AML-193 (cell line): ENCODE results near the gene RSBN1L.
"Not testable (repeated sequence)": the region's sequence is repeated elsewhere in the genome, so short reads cannot be mapped to it uniquely, and the experiment has no call there.

Experiments
- DNase-seq, 2 experiments: peaks; one replicate each; lab custom pipeline; 2025; lab: John Stamatoyannopoulos, UW

The RSBN1L gene

DNA sequence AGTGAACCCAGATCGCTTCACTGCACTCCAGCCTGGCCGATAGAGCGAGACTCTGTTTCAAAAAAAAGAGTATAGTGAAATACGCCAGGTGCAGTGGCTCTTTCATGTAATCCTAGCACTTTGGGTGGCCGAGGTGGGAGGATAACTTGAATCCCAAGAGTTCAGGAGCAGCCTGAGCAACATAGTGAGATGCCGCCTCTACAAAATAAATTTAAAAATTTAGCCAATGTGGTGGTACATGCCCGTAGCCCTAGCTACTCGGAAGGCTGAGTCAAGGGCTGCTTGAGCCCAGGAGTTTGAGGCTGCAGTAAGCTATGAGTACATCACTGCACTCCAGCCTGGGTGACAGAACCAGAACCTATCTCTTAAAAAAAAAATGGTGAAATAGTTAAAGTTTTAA lies 74.1 kb downstream of the RSBN1L start:
- no peak for DNase-seq

- no peak for DNase-seq
Measured at GRCh38 chr7:77771901-77772300, 75.6 kb downstream of the RSBN1L start.

GRCh38 chr7:77778535-77778934 lies 82.3 kb downstream of the RSBN1L start:
- no peak for DNase-seq

DNA sequence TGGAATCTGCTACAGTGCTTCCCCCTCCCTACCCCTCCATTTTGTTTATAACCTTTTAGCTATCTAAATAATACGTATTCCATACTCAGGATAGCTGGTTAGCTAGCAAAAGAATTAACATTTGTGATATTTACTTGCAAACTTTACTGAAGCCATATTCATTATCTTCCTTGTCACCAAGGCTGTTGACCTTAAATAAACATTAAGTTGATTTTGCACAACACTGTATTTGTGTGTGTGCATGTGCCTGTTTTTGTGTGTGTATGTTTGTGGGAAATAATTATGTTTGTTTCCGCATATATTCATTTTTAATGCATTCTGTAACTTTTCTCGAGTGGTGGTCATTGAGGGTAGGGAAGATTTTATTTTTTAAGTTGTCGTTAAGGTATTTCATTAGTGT lies 86.1 kb downstream of the RSBN1L start:
- DNase-seq, result no peak

- DNase-seq, result no peak
Measured at GRCh38 chr7:77783111-77783510, 86.9 kb downstream of the RSBN1L start.

DNA sequence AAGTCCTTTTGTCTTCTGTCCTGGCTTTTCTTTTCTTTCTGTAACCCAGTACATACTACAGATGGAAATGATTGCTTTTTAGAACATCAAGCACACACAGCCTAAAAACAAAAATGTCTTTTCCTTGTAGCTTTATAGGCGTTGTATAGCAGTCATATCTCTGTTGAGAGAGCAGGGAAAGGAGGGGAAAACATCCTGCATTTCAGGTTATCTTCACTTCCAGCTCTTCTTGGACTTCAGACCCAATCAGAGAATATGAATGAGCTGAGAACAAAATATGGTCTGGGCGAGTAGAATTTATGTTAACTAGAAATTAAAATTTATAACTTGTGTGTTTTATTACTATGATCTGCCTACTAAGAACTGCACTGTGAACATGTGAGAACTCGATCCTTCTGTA lies 87.3 kb downstream of the RSBN1L start:
- no peak for DNase-seq

- not testable (repeated sequence) for DNase-seq
Measured at GRCh38 chr7:77784426-77784825, 88.2 kb downstream of the RSBN1L start.

- no peak for DNase-seq
Measured at GRCh38 chr7:77786018-77786417, 89.8 kb downstream of the RSBN1L start.

DNA sequence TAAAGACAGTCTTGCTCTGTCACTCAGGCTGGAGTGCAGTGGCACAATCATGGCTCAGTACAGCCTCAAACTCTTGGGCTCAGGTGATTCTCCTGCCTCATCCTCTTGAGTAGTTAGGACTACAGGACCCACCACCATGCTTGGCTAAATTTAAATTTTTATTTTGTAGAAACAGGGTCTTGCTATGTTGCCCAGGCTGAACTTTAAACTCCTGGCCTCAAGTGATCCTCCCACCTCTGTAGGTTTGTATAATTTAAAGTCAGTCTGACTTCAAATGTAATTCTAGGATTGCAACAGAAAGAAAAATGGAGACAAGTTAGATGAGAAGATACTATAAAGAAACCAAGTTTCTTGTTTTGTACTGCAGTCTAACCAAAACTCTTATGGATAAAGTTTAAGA lies 90.5 kb downstream of the RSBN1L start:
- no peak for DNase-seq

DNA sequence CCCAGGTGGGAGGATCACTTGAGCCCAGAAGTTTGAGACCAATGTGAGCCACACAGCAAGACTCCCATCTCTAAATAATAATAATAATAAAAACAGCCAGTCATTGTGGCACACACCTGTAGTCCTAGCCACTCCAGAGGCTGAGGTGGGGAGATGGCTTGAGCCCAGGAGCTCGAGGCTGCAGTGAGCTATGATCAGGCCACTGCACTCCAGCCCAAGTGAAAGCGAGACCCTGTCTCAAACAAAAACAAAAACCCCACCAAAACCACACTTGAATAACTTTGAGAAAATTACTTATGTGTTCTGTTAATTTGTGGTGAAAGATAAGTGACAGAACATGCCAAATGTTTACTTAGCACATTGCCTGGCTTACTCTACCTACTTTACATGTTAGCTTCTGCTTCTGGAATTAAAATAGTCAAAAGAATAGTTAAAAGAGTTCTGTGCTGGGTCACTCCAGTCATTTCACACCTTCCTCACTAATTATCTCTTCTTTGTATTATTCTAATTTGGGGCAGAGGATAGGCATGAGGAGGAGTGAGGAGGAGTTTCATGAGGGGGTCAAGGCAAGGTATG lies 92.2 kb downstream of the RSBN1L start:
- DNase-seq, result no peak

DNA sequence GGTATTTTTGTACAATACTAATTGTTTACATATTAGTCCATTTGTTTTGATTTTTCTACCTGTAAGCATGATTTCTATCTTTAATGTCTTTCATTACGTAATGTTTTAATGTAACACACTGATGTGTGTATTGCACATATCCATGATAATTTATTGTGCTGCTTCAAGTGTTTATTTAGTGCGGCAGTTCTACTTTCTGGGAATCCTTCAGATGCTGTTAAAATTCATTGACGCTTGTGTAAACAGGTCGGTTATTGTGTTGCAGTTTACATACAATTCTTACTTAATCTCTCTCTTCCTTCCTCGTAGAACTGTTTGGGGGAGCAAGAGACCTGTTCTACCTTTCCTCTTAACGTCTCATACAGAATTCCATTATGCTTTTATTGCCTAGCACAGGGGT lies 95.1 kb downstream of the RSBN1L start:
- no peak for DNase-seq

GRCh38 chr7:77791956-77792355 lies 95.7 kb downstream of the RSBN1L start:
- no peak for DNase-seq

- DNase-seq, result no peak
Measured at GRCh38 chr7:77794000-77794399, 97.7 kb downstream of the RSBN1L start.

GRCh38 chr7:77796109-77796508 lies 99.8 kb downstream of the RSBN1L start:
- DNase-seq, result no peak

DNA sequence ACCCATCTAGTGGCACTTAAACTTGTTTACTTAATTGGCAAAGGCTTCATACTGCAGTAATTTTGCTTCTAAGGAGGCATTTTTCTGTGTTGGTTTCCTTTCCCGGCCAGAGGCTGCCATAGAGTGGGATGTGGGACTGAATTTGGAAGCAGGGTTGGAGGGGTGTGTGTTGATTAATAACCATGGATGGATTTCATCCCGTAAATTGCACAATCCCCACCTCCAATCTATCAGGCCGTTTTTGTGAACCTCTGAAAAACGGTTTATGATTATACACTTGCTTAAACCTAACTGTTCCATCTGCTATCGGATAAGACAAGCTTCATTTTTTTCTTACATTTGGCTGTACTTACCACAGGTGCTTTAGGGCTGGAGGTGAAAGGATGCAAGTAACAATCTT lies 100.7 kb downstream of the RSBN1L start:
- no peak for DNase-seq

GRCh38 chr7:77797734-77798393 lies 101.6 kb downstream of the RSBN1L start:
- DNase-seq, result no peak

DNA sequence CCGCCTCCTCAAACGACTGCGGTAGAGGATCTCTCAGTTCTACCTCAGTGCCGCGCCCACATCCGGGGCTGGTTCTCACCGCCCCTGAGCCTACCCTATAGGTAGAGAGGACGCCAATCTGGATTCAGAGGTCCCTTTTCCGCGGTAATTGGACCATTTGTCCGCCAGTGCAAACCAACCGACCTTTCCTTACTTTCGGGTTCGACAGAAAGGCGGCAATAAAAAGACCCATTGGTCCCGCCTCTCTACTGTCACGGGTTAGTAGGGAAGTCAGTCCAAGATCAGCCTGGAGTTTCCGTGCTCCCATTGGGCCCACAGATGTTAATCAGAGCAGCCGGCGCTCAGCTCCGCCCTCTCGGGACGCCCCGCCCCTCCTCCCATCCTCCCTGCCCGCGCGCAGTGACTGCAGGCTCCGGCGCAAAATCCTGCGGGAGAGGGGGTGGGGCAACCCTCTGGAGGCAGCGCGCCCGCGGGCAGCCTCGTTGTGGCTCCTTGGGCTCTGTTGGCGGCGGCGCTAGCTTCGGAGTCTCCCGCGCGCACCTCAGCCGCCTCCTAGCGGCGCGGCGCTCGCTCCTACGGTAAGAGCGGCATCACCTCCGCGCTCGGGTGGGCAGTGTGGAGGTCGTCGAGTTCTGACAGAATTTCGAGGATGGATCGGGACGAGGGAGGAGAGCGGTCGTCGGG lies 102.3 kb downstream of the RSBN1L start, which contains the start of the genes PHTF2 and TMEM60:
PHTF2 (plus strand) TSS at position 380 of the 684 bp plus-strand sequence.
TMEM60 (minus strand) TSS at position 41 of the 684 bp plus-strand sequence. CDS start 4,061 bp downstream, outside the sequence.
- DNase-seq, result peak; percentile 99

DNA sequence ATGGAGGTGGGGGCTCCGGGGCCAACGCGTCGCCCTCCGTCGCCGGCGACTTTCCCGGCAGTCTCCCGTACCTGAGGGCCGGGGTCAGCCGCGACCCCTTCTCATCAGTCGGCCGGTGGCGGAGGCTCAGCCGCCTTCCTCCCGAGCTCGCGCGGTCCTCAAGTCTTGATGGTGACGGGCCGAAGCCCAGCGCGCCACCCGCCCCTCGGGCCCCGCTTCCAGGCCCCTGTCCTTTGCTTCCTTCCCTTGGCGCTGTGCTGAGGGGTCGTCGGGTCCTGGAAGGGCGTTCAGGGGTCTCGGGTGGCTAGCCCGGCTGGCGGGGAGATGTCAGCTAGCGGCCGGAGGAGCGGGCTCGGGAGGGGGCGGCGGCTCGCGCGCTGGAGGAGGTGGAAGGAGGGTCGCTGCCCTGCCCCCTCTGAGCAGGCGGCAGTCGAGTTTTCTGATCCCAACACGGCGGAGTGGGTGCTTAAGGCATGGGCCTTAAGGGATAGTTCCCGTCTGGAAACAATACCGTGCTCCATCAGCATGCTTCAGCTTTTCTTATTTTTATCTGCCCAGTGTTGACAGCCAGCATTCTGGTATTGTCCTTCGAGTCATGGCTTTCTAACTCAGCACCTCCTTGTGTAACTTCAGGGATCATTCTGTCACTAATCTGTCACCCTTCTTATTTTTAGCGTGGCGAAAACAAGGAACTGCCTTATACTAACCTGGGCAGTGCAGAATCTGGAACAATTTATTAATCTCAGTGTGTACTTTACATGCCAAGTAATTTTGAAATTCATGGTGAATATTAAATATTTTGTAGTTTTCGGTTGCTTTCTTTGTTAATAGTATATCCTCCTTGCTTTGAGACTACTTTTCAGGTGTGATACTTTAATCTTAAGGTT lies 103.1 kb downstream of the RSBN1L start:
- DNase-seq, result peak; percentile 77 to 82

- no peak for DNase-seq
Measured at GRCh38 chr7:77800158-77800557, 103.9 kb downstream of the RSBN1L start.

DNA sequence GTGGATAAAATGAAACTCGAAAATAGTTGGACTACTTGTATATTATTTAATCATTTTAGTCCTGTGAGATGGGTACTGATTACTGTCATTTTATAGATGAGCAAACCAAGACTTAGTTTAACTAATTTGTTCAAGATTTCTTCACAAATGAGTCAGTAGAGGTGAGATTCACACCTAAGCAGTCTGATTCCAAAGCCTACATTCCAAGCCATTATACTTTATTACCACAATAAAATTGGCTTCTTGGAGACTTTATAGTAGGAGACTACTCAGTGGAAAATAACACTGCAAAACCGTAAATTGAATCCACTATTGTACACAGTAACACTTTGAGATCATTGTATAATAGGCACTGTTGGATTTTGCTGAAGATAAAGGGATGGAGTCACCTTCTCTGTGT lies 104.5 kb downstream of the RSBN1L start:
- no peak for DNase-seq

GRCh38 chr7:77802557-77803405 lies 106.5 kb downstream of the RSBN1L start:
- DNase-seq, result no peak
